NCI-H2227 treated with DMSO at 0.1 percent for 48 hours (cell line): ENCODE measurements around the gene ZMIZ2.
"Not testable (repeated sequence)": the region's sequence is repeated elsewhere in the genome, so short reads cannot be mapped to it uniquely, and the experiment has no call there.

ENCODE experiments used
- DNase-seq: peaks from one replicate; lab custom pipeline; 2025; lab: John Stamatoyannopoulos, UW

The ZMIZ2 gene

GRCh38 chr7:44727158-44727936 lies 21.3 kb upstream of the ZMIZ2 start:
- DNase-seq: no peak

- no peak for DNase-seq
Measured at GRCh38 chr7:44727937-44728262, 20.7 kb upstream of the ZMIZ2 start.

GRCh38 chr7:44729949-44730590 lies 18.6 kb upstream of the ZMIZ2 start:
- no peak for DNase-seq

GRCh38 chr7:44732971-44733370 lies 15.7 kb upstream of the ZMIZ2 start:
- not testable (repeated sequence) for DNase-seq

- DNase-seq: no peak
Measured at GRCh38 chr7:44733708-44734481, 14.8 kb upstream of the ZMIZ2 start.

GRCh38 chr7:44735403-44736165 lies 13.1 kb upstream of the ZMIZ2 start:
- no peak for DNase-seq

GRCh38 chr7:44736896-44737295 lies 11.8 kb upstream of the ZMIZ2 start:
- DNase-seq: no peak

GRCh38 chr7:44738051-44738723 lies 10.5 kb upstream of the ZMIZ2 start:
- DNase-seq: no peak

GRCh38 chr7:44738876-44739665 lies 9.6 kb upstream of the ZMIZ2 start:
- no peak for DNase-seq

GRCh38 chr7:44740055-44740454 lies 8.6 kb upstream of the ZMIZ2 start:
- DNase-seq: no peak

- no peak for DNase-seq
Measured at GRCh38 chr7:44743750-44744149, 4.9 kb upstream of the ZMIZ2 start.

GRCh38 chr7:44748948-44749731 lies 493 bp downstream of the ZMIZ2 start:
- no peak for DNase-seq

GRCh38 chr7:44749992-44750391 lies 1.3 kb downstream of the ZMIZ2 start:
- DNase-seq: no peak

GRCh38 chr7:44750424-44750823 lies 1.8 kb downstream of the ZMIZ2 start:
- no peak for DNase-seq

GRCh38 chr7:44750921-44751571 lies 2.4 kb downstream of the ZMIZ2 start:
- no peak for DNase-seq

- DNase-seq: no peak
Measured at GRCh38 chr7:44752822-44753221, 4.2 kb downstream of the ZMIZ2 start.

GRCh38 chr7:44754802-44755697 lies 6.4 kb downstream of the ZMIZ2 start:
- no peak for DNase-seq
